Endothelial cell of umbilical vein (primary cell): ENCODE data around the gene RPL23. TPM values are rescaled to one million over a fixed set of nuclear protein-coding genes. Genes with fewer than 3 reads are reported as not detected.

Source experiments
- BruUV-seq: library from RNA; stranded (reverse); fragments of 400-500 nt; replicated peaks from 2 replicates; lab custom pipeline; 2021; lab: Mats Ljungman, UMichigan
- CTCF ChIA-PET: fragments of 300-600, 350-600 bp; sonication (Branson Sonifier 250); formaldehyde crosslinking; loops from one replicate; lab custom pipeline; 2021; ENCODE audit warnings: antibody characterized with exemption, inconsistent platforms; lab: Charles Lee
- POLR2A ChIA-PET: fragments of 300-600, 350-600 bp; sonication (Branson Sonifier 250); formaldehyde crosslinking; loops from one replicate; lab custom pipeline; 2021; ENCODE audit warnings: antibody characterized with exemption, inconsistent platforms; lab: Charles Lee
- DNase-seq: peaks from one replicate; pipeline ENCODE4 v3.0.0-alpha.2; 2011; ENCODE audit warnings: low read depth, low spot score
- FAIRE-seq: peaks from 2 replicates; lab custom pipeline; 2011; peaks lifted over from hg19 to GRCh38; lab: Jason Lieb, UNC
- H2AFZ ChIP-seq: 2 replicates; pipeline ENCODE4 v1.6.0; 2012; ENCODE audit warnings: low read depth, low read length, control low read depth, inconsistent platforms
- H3K27ac ChIP-seq: 2 replicates; pipeline ENCODE4 v1.5.1; 2011; ENCODE audit warnings: low read depth, mild to moderate bottlenecking, control low read depth, low read length, moderate library complexity; ENCODE audit not compliant: insufficient read depth
- H3K27me3 ChIP-seq, 2 experiments: 2 replicates each; pipeline versions ENCODE4 v1.6.0 to v1.6.1; 2011; ENCODE audit warnings: low read length in 2 of 2, mixed read lengths in 1 of 2; ENCODE audit not compliant: control insufficient read depth in 2 of 2, insufficient read depth in 2 of 2
- H3K36me3 ChIP-seq, 2 experiments: 2 replicates in 1 of 2; 3 replicates in 1 of 2; pipeline ENCODE4 v1.5.1; 2011; ENCODE audit warnings: low read length in 2 of 2, mild to moderate bottlenecking in 1 of 2, moderate library complexity in 1 of 2; ENCODE audit not compliant: control insufficient read depth in 2 of 2, insufficient read depth in 2 of 2; ENCODE audit errors: extremely low read depth in 1 of 2
- H3K4me1 ChIP-seq: 3 replicates; pipeline ENCODE4 v1.5.1; 2011; ENCODE audit warnings: mild to moderate bottlenecking, low read length; ENCODE audit not compliant: control insufficient read depth, insufficient read depth; ENCODE audit errors: extremely low read depth
- H3K4me2 ChIP-seq: 2 replicates; pipeline ENCODE4 v1.6.1; 2011; ENCODE audit warnings: low read length, control low read depth, mixed read lengths; ENCODE audit not compliant: insufficient read depth
- H3K4me3 ChIP-seq, 3 experiments: fragments of 200-600 bp in 1 of 3; sonication (generic), shearing (Covaris generic) in 1 of 3; replicated peaks in 1 of 3; 2 replicates each; pipeline ENCODE4 v1.5.1; 2011 to 2016; ENCODE audit warnings: control low read depth in 3 of 3, low read length in 3 of 3, mild to moderate bottlenecking in 2 of 3, inconsistent platforms in 1 of 3, low read depth in 1 of 3, moderate library complexity in 1 of 3; ENCODE audit not compliant: insufficient read depth in 1 of 3
- H3K79me2 ChIP-seq: 2 replicates; pipeline ENCODE4 v1.6.0; 2012; ENCODE audit warnings: low read length, inconsistent platforms; ENCODE audit not compliant: control insufficient read depth, insufficient read depth
- H3K9ac ChIP-seq: replicated peaks from 2 replicates; pipeline ENCODE3; 2011; ENCODE audit warnings: low read length, control low read depth; ENCODE audit not compliant: insufficient read depth; ENCODE audit errors: extremely low read depth
- H3K9me1 ChIP-seq: replicated peaks from 3 replicates; pipeline ENCODE4 v1.6.0; 2011; ENCODE audit warnings: mild to moderate bottlenecking, low read length; ENCODE audit not compliant: control insufficient read depth, insufficient read depth; ENCODE audit errors: extremely low read depth
- H3K9me3 ChIP-seq: replicated peaks from 2 replicates; pipeline ENCODE4 v1.5.1; 2012; ENCODE audit warnings: low read length, inconsistent platforms; ENCODE audit not compliant: control insufficient read depth, insufficient read depth
- H4K20me1 ChIP-seq: replicated peaks from 2 replicates; pipeline ENCODE3; 2011; ENCODE audit warnings: mild to moderate bottlenecking, low read length; ENCODE audit not compliant: control insufficient read depth, insufficient read depth; ENCODE audit errors: extremely low read depth
- CTCF ChIP-seq, 2 donors: IDR thresholded peaks; 1 replicate in 1 of 2; 2 replicates in 1 of 2; pipeline ENCODE4 v1.5.1; 2011; ENCODE audit warnings: low read length in 2 of 2, mild to moderate bottlenecking in 2 of 2, moderate library complexity in 2 of 2, control low read depth in 1 of 2, inconsistent platforms in 1 of 2, low read depth in 1 of 2; ENCODE audit not compliant: insufficient read depth in 1 of 2; ENCODE audit errors: extremely low read depth in 1 of 2
- EZH2 ChIP-seq: IDR thresholded peaks from 2 replicates; pipeline ENCODE4 v1.6.1; 2012; ENCODE audit warnings: borderline replicate concordance, low read depth, mild to moderate bottlenecking, moderate library complexity, low read length, inconsistent platforms; ENCODE audit not compliant: severe bottlenecking
- FOS ChIP-seq: IDR thresholded peaks from 2 replicates; pipeline ENCODE4 v1.6.1; 2011; ENCODE audit warnings: mild to moderate bottlenecking, low read length, moderate library complexity, borderline replicate concordance; ENCODE audit not compliant: insufficient read depth
- GATA2 ChIP-seq: IDR thresholded peaks from 2 replicates; pipeline ENCODE4 v1.7.0; 2011; ENCODE audit warnings: low read depth, mild to moderate bottlenecking, moderate library complexity, mixed read lengths, low read length; ENCODE audit not compliant: insufficient read length, insufficient read depth
- JUN ChIP-seq: IDR thresholded peaks from 2 replicates; pipeline ENCODE4 v1.6.1; 2011; ENCODE audit warnings: borderline replicate concordance, low read depth; ENCODE audit not compliant: insufficient read length, insufficient read depth
- MAX ChIP-seq: IDR thresholded peaks from 2 replicates; pipeline ENCODE4 v1.6.1; 2011; ENCODE audit not compliant: insufficient read depth, insufficient read length
- MYC ChIP-seq: IDR thresholded peaks from one replicate; pipeline ENCODE4 v1.6.1; 2011; ENCODE audit warnings: mild to moderate bottlenecking, low read depth, low read length
- POLR2A ChIP-seq: IDR thresholded peaks from 2 replicates; pipeline ENCODE4 v1.6.1; 2012; ENCODE audit warnings: low read depth, mild to moderate bottlenecking, control low read depth, low read length
- POLR2AphosphoS5 ChIP-seq: IDR thresholded peaks from 2 replicates; pipeline ENCODE4 v1.6.1; 2012; ENCODE audit warnings: low read depth, mild to moderate bottlenecking, control low read depth, low read length, moderate library complexity; ENCODE audit not compliant: insufficient read depth
- dilution Hi-C: fragments of 300-500 bp; cut with MboI; formaldehyde crosslinking; loops from one replicate; pipeline ENCODE4 v1.15.0; 2019; ENCODE audit warnings: low sequenced_read_pairs; ENCODE audit not compliant: extremely low pct_ligation_motif_present
- intact Hi-C: fragments of 100-400 bp; cut with micrococcal nuclease; formaldehyde crosslinking; loops from one replicate; pipeline ENCODE4 v1.10.0; 2022
- polyA plus RNA-seq, 4 experiments: library from polyadenylated mRNA; depleted of rRNA in 3 of 4; stranded (reverse) in 3 of 4; unstranded in 1 of 4; fragments of >200 nt; gene quantifications; 2 replicates each; pipeline versions ENCODE4 v1.2.1 to v1.2.3, GENCODE V29; 2011 to 2012; ENCODE audit warnings: missing spikeins in 1 of 4
- total RNA-seq: library from RNA; stranded (reverse); gene quantifications from 2 replicates; pipeline ENCODE4 v1.2.3, GENCODE V29; 2021

Gene RPL23
- total and polyA plus RNA-seq, 2 donors (not counting 3 experiments of a cell fraction or from before 2014, with no cell fraction given) = 1,292 to 1,847 TPM

GRCh38 chr17:38897176-38897575 lies 43.7 kb upstream of the RPL23 start:
- dilution Hi-C loops = no loop called here
- no peak overlapping the region for H3K27ac ChIP-seq
- H2AFZ ChIP-seq = no peak overlapping the region
- peaks cover 11% of the 10 kb centered on the region for H3K79me2 ChIP-seq
- no peak overlapping the region for H3K9ac ChIP-seq
- no peaks in the 10 kb centered on the region for H4K20me1 ChIP-seq
- no peak overlapping the region for H3K4me2 ChIP-seq
- ChIA-PET CTCF (interaction anchor here (1.1 to 4.1 kb wide), 8 partner anchors 11 to 278 kb away, joined by 3 to 18 read pairs (median 8); partner anchors contain the start of genes LASP1 and LASP1NB), POLR2A (interaction anchor here (0.6 to 1.4 kb wide), 3 partner anchors 28 to 466 kb away, joined by 3 to 8 read pairs (median 4); partner anchors contain the start of genes LASP1 and RPL19)
- BruUV-seq = no TSS peak
- no peaks in the 10 kb centered on the region for H3K9me1 ChIP-seq
- intact Hi-C loops = loop anchor here (1.0 to 2.0 kb wide), 2 partner anchors 16 to 26 kb away; no protein-coding TSS in a partner anchor
- no peak for DNase-seq
- TF ChIP-seq CTCF (IDR thresholded peaks at IDR 0.05; ENCODE audit: extremely low read depth in 1 of 2, insufficient read depth in 1 of 2, low read depth in 1 of 2, low read length in 2 of 2) (no peak), FOS (no peak), POLR2AphosphoS5 (no peak), EZH2 (no peak), POLR2A (no peak), MYC (no peak), GATA2 (no peak), MAX (no peak), JUN (no peak)
- peaks cover under 1 to 16% of the 10 kb centered on the region in 2 experiments for H3K36me3 ChIP-seq
- no peaks in the 10 kb centered on the region for H3K9me3 ChIP-seq
- no peaks in the 10 kb centered on the region for H3K27me3 ChIP-seq
- H3K4me1 ChIP-seq = peaks cover 68% of the 10 kb centered on the region
- FAIRE-seq = peak; percentile 85
- no peak overlapping the region for H3K4me3 ChIP-seq
